ENCODE data around the gene CRYL1.
"Not testable (repeated sequence)": the region's sequence is repeated elsewhere in the genome, so short reads cannot be mapped to it uniquely, and the experiment has no call there.

Gene CRYL1

GRCh38 chr13:20456737-20457136, 68.9 kb downstream of the CRYL1 start:
- no peak for DNase-seq (ENCODE audit: low read depth)

- DNase-seq (ENCODE audit: low read depth): no peak
These were observed 74.3 kb downstream of the CRYL1 start for GRCh38 chr13:20451397-20451796.

GRCh38 chr13:20448470-20448869, 77.2 kb downstream of the CRYL1 start:
- DNase-seq (ENCODE audit: low read depth): no peak

- DNase-seq (ENCODE audit: low read depth): no peak
These were observed 78.8 kb downstream of the CRYL1 start for GRCh38 chr13:20446900-20447299.

GRCh38 chr13:20446405-20446804, 79.3 kb downstream of the CRYL1 start:
- DNase-seq (ENCODE audit: low read depth): no peak

- DNase-seq (ENCODE audit: low read depth): no peak
These were observed 82.8 kb downstream of the CRYL1 start for GRCh38 chr13:20442798-20443381.

GRCh38 chr13:20442375-20442774, 83.3 kb downstream of the CRYL1 start:
- no peak for DNase-seq (ENCODE audit: low read depth)

- no peak for DNase-seq (ENCODE audit: low read depth)
These were observed 83.8 kb downstream of the CRYL1 start for GRCh38 chr13:20441879-20442278.

GRCh38 chr13:20441056-20441455, 84.6 kb downstream of the CRYL1 start:
- DNase-seq (ENCODE audit: low read depth): no peak

- DNase-seq (ENCODE audit: low read depth): no peak
These were observed 86.4 kb downstream of the CRYL1 start for GRCh38 chr13:20439261-20439660.

GRCh38 chr13:20438801-20439200, 86.9 kb downstream of the CRYL1 start:
- DNase-seq (ENCODE audit: low read depth): no peak

- DNase-seq (ENCODE audit: low read depth): no peak
These were observed 89.2 kb downstream of the CRYL1 start for GRCh38 chr13:20436505-20436904.

- DNase-seq (ENCODE audit: low read depth): no peak
These were observed 89.9 kb downstream of the CRYL1 start for GRCh38 chr13:20435616-20436368.

GRCh38 chr13:20434210-20434609, 91.4 kb downstream of the CRYL1 start:
- not testable (repeated sequence) for DNase-seq (ENCODE audit: low read depth)

GRCh38 chr13:20431687-20432384, 93.8 kb downstream of the CRYL1 start:
- DNase-seq (ENCODE audit: low read depth): no peak

- DNase-seq (ENCODE audit: low read depth): no peak
These were observed 94.6 kb downstream of the CRYL1 start for GRCh38 chr13:20431080-20431479.

- DNase-seq (ENCODE audit: low read depth): no peak
These were observed 95.4 kb downstream of the CRYL1 start for GRCh38 chr13:20430296-20430695.

GRCh38 chr13:20429682-20430081, 96.0 kb downstream of the CRYL1 start:
- no peak for DNase-seq (ENCODE audit: low read depth)

- no peak for DNase-seq (ENCODE audit: low read depth)
These were observed 96.7 kb downstream of the CRYL1 start for GRCh38 chr13:20428666-20429644.

GRCh38 chr13:20426766-20427448, 98.8 kb downstream of the CRYL1 start:
- DNase-seq (ENCODE audit: low read depth): no peak

GRCh38 chr13:20425819-20426219, 99.8 kb downstream of the CRYL1 start:
- no peak for DNase-seq (ENCODE audit: low read depth)
